ENCODE measurements around the gene LRRC75A.
A peak's percentile ranks its signal among the peaks of the same experiment; 100 is the strongest.

LRRC75A gene

GRCh38 chr17:16425202-16425601 is 66.8 kb downstream of the LRRC75A start:
- peaks cover under 1% of the 10 kb centered on the region for H3K79me1 ChIP-seq (ENCODE audit: low read length)
- DNase-seq: no peak
- H3K9ac ChIP-seq (ENCODE audit: low read length): no peak overlapping the region
- no peak overlapping the region for H2AFZ ChIP-seq (ENCODE audit: insufficient read depth, low read length, poor library complexity)
- no peak overlapping the region for H4K12ac ChIP-seq (ENCODE audit: low read depth, low read length)
- no peak overlapping the region for H2BK12ac ChIP-seq (ENCODE audit: low read length)
- no peaks in the 10 kb centered on the region for H3K9me3 ChIP-seq (ENCODE audit: insufficient read depth, low read depth, low read length)
- no peak overlapping the region for H2BK120ac ChIP-seq (ENCODE audit: insufficient read depth, low read length, poor library complexity)
- H3K27me3 ChIP-seq (ENCODE audit: insufficient read depth, low read length): no peaks in the 10 kb centered on the region
- H3K14ac ChIP-seq (ENCODE audit: low read length): no peak overlapping the region
- no peak overlapping the region for H4K91ac ChIP-seq (ENCODE audit: low read depth, low read length)
- H3K4ac ChIP-seq (ENCODE audit: low read depth, low read length): no peak overlapping the region
- no CpG with 5 or more reads among the region's 6 CpGs for WGBS (ENCODE audit: extremely low coverage, insufficient coverage, insufficient read length)
- H3K36me3 ChIP-seq (ENCODE audit: control insufficient read depth in 1 of 2, insufficient read depth in 2 of 2, low read length in 2 of 2): peaks cover 0 to 15% of the 10 kb centered on the region in 2 experiments
- no peak overlapping the region for H2BK5ac ChIP-seq (ENCODE audit: low read depth, low read length, poor library complexity)
- H3K4me2 ChIP-seq (ENCODE audit: low read length): no peak overlapping the region
- peaks cover under 1% of the 10 kb centered on the region for H3K79me2 ChIP-seq (ENCODE audit: control insufficient read depth, insufficient read depth, low read length, poor library complexity)
- H3K4me3 ChIP-seq (ENCODE audit: low read depth, low read length): no peak overlapping the region
- H4K8ac ChIP-seq (ENCODE audit: low read depth, low read length): no peak overlapping the region
- H3K23ac ChIP-seq (ENCODE audit: low read length): no peak overlapping the region
- no peak overlapping the region for H2AK5ac ChIP-seq (ENCODE audit: low read length)
- no peak overlapping the region for H3K27ac ChIP-seq (ENCODE audit: low read depth, low read length)
- H3K18ac ChIP-seq (ENCODE audit: low read length): no peak overlapping the region
- H3K4me1 ChIP-seq (ENCODE audit: control insufficient read depth in 1 of 2, insufficient read depth in 2 of 2, low read length in 2 of 2): peaks cover under 1 to 8% of the 10 kb centered on the region in 2 experiments

- no peak overlapping the region for H2BK120ac ChIP-seq (ENCODE audit: insufficient read depth, low read length, poor library complexity)
- H3K4me2 ChIP-seq (ENCODE audit: low read length): no peak overlapping the region
- no peak overlapping the region for H4K12ac ChIP-seq (ENCODE audit: low read depth, low read length)
- no peak overlapping the region for H2AFZ ChIP-seq (ENCODE audit: insufficient read depth, low read length, poor library complexity)
- H3K18ac ChIP-seq (ENCODE audit: low read length): no peak overlapping the region
- no peak overlapping the region for H3K23ac ChIP-seq (ENCODE audit: low read length)
- no peak overlapping the region for H3K4me3 ChIP-seq (ENCODE audit: low read depth, low read length)
- H3K4me1 ChIP-seq (ENCODE audit: control insufficient read depth in 1 of 2, insufficient read depth in 2 of 2, low read length in 2 of 2): peaks cover 14 to 25% of the 10 kb centered on the region in 2 experiments
- no peak overlapping the region for H3K4ac ChIP-seq (ENCODE audit: low read depth, low read length)
- H3K36me3 ChIP-seq (ENCODE audit: control insufficient read depth in 1 of 2, insufficient read depth in 2 of 2, low read length in 2 of 2): peaks cover 0 to 9% of the 10 kb centered on the region in 2 experiments
- DNase-seq: no peak
- H2BK12ac ChIP-seq (ENCODE audit: low read length): no peak overlapping the region
- no peaks in the 10 kb centered on the region for H3K9me3 ChIP-seq (ENCODE audit: insufficient read depth, low read depth, low read length)
- no peak overlapping the region for H3K27ac ChIP-seq (ENCODE audit: low read depth, low read length)
- peaks cover 13% of the 10 kb centered on the region for H3K79me1 ChIP-seq (ENCODE audit: low read length)
- no peak overlapping the region for H2BK5ac ChIP-seq (ENCODE audit: low read depth, low read length, poor library complexity)
- no peak overlapping the region for H2AK5ac ChIP-seq (ENCODE audit: low read length)
- peaks cover 2% of the 10 kb centered on the region for H3K79me2 ChIP-seq (ENCODE audit: control insufficient read depth, insufficient read depth, low read length, poor library complexity)
- WGBS (ENCODE audit: extremely low coverage, insufficient coverage, insufficient read length): no CpG with 5 or more reads among the region's 10 CpGs
- H4K91ac ChIP-seq (ENCODE audit: low read depth, low read length): no peak overlapping the region
- H3K9ac ChIP-seq (ENCODE audit: low read length): no peak overlapping the region
- no peaks in the 10 kb centered on the region for H3K27me3 ChIP-seq (ENCODE audit: insufficient read depth, low read length)
- H3K14ac ChIP-seq (ENCODE audit: low read length): no peak overlapping the region
- no peak overlapping the region for H4K8ac ChIP-seq (ENCODE audit: low read depth, low read length)
These were observed 68.6 kb downstream of the LRRC75A start for GRCh38 chr17:16423226-16423872.

- Histone ChIP-seq H4K12ac (ENCODE audit: low read depth, low read length) (no peak overlapping the region), H3K4me2 (ENCODE audit: low read length) (no peak overlapping the region), H3K9me3 (ENCODE audit: insufficient read depth, low read depth, low read length) (peaks cover 2% of the 10 kb centered on the region), H3K4ac (ENCODE audit: low read depth, low read length) (no peak overlapping the region), H3K36me3 (ENCODE audit: control insufficient read depth in 1 of 2, insufficient read depth in 2 of 2, low read length in 2 of 2) (peaks cover 0 to 11% of the 10 kb centered on the region in 2 experiments), H3K79me1 (ENCODE audit: low read length) (peaks cover 23% of the 10 kb centered on the region), H2BK12ac (ENCODE audit: low read length) (peak overlapping the region; percentile 1), H3K4me3 (ENCODE audit: low read depth, low read length) (no peak overlapping the region), H3K27me3 (ENCODE audit: insufficient read depth, low read length) (no peaks in the 10 kb centered on the region), H2BK5ac (ENCODE audit: low read depth, low read length, poor library complexity) (no peak overlapping the region), H3K18ac (ENCODE audit: low read length) (no peak overlapping the region), H4K91ac (ENCODE audit: low read depth, low read length) (no peak overlapping the region), H3K14ac (ENCODE audit: low read length) (no peak overlapping the region), H3K9ac (ENCODE audit: low read length) (no peak overlapping the region), H2BK120ac (ENCODE audit: insufficient read depth, low read length, poor library complexity) (no peak overlapping the region), H3K23ac (ENCODE audit: low read length) (no peak overlapping the region), H2AFZ (ENCODE audit: insufficient read depth, low read length, poor library complexity) (no peak overlapping the region), H3K4me1 (ENCODE audit: control insufficient read depth in 1 of 2, insufficient read depth in 2 of 2, low read length in 2 of 2) (peaks cover 22 to 34% of the 10 kb centered on the region in 2 experiments), H3K79me2 (ENCODE audit: control insufficient read depth, insufficient read depth, low read length, poor library complexity) (peaks cover 2% of the 10 kb centered on the region), H2AK5ac (ENCODE audit: low read length) (no peak overlapping the region), H4K8ac (ENCODE audit: low read depth, low read length) (no peak overlapping the region), H3K27ac (ENCODE audit: low read depth, low read length) (no peak overlapping the region)
- DNase-seq: no peak
- WGBS (ENCODE audit: extremely low coverage, insufficient coverage, insufficient read length): no CpG with 5 or more reads among the region's 7 CpGs
These were observed 69.6 kb downstream of the LRRC75A start for GRCh38 chr17:16422416-16422815.

DNA sequence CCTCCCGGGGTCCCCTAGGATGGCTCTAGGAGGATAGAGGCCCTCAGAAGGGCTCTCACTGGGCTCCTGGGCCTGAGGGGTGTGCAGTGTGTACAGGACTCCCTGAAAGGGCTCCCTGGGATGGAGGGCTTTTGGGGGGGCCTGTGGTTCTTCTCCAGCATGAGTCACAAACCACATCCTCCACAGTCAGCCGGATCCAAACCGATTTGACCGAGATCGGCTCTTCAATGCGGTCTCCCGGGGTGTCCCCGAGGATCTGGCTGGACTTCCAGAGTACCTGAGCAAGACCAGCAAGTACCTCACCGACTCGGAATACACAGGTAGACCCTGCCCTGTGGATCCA is 72.1 kb downstream of the LRRC75A start:
- Histone ChIP-seq H3K4me2 (ENCODE audit: low read length) (peak overlapping the region; percentile 28), H3K36me3 (ENCODE audit: control insufficient read depth in 1 of 2, insufficient read depth in 2 of 2, low read length in 2 of 2) (peaks cover 0 to 5% of the 10 kb centered on the region in 2 experiments), H4K8ac (ENCODE audit: low read depth, low read length) (peak overlapping the region; percentile 27), H3K18ac (ENCODE audit: low read length) (peak overlapping the region; percentile 88), H2AFZ (ENCODE audit: insufficient read depth, low read length, poor library complexity) (peak overlapping the region; percentile 8), H3K4me3 (ENCODE audit: low read depth, low read length) (no peak overlapping the region), H2BK5ac (ENCODE audit: low read depth, low read length, poor library complexity) (peak overlapping the region; percentile 81), H3K4ac (ENCODE audit: low read depth, low read length) (peak overlapping the region; percentile 36), H4K12ac (ENCODE audit: low read depth, low read length) (peak overlapping the region; percentile 21), H3K27me3 (ENCODE audit: insufficient read depth, low read length) (no peaks in the 10 kb centered on the region), H3K14ac (ENCODE audit: low read length) (peak overlapping the region; percentile 38), H3K9me3 (ENCODE audit: insufficient read depth, low read depth, low read length) (peaks cover 3% of the 10 kb centered on the region), H3K79me2 (ENCODE audit: control insufficient read depth, insufficient read depth, low read length, poor library complexity) (peaks cover 2% of the 10 kb centered on the region), H3K4me1 (ENCODE audit: control insufficient read depth in 1 of 2, insufficient read depth in 2 of 2, low read length in 2 of 2) (peaks cover 26 to 39% of the 10 kb centered on the region in 2 experiments), H2BK12ac (ENCODE audit: low read length) (peak overlapping the region; percentile 85), H3K9ac (ENCODE audit: low read length) (no peak overlapping the region), H3K27ac (ENCODE audit: low read depth, low read length) (peak overlapping the region; percentile 88), H3K79me1 (ENCODE audit: low read length) (peaks cover 27% of the 10 kb centered on the region), H2AK5ac (ENCODE audit: low read length) (peak overlapping the region; percentile 94), H2BK120ac (ENCODE audit: insufficient read depth, low read length, poor library complexity) (peak overlapping the region; percentile 57), H4K91ac (ENCODE audit: low read depth, low read length) (peak overlapping the region; percentile 74), H3K23ac (ENCODE audit: low read length) (no peak overlapping the region)
- no peak for DNase-seq
- WGBS (ENCODE audit: extremely low coverage, insufficient coverage, insufficient read length): no CpG with 5 or more reads among the region's 10 CpGs

All from trophoblast cell (in vitro differentiated cells and primary cell).